ENCODE data around the gene ENC1.

DNA sequence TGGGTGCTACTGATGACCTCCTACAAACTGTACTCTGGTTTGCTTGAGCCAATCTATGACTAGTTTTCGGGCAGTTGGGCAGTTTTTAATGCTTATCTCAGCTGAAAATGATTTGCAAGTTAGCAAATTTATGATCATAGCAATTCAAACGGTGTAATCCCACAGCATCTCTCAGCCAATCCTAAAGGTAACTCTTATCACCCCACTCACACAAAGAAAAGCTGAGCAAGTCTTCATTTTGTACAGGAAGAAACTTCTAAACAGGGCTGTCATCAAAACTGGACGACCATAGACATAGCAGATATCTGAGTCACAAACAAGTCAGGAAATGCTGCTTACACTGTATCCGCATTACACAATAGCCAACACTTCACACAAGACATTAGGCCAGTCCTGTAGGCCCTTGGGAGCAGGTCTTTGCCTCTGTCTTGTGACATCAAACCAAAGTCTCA lies 2.6 kb upstream of the ENC1 start:
- TF ChIP-seq, protein P1, sequence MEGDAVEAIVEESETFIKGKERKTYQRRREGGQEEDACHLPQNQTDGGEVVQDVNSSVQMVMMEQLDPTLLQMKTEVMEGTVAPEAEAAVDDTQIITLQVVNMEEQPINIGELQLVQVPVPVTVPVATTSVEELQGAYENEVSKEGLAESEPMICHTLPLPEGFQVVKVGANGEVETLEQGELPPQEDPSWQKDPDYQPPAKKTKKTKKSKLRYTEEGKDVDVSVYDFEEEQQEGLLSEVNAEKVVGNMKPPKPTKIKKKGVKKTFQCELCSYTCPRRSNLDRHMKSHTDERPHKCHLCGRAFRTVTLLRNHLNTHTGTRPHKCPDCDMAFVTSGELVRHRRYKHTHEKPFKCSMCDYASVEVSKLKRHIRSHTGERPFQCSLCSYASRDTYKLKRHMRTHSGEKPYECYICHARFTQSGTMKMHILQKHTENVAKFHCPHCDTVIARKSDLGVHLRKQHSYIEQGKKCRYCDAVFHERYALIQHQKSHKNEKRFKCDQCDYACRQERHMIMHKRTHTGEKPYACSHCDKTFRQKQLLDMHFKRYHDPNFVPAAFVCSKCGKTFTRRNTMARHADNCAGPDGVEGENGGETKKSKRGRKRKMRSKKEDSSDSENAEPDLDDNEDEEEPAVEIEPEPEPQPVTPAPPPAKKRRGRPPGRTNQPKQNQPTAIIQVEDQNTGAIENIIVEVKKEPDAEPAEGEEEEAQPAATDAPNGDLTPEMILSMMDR (IDR thresholded peaks at IDR 0.05; ENCODE audit: poor library complexity): no peak
- TF ChIP-seq EZH2 (IDR thresholded peaks at IDR 0.05; ENCODE audit: borderline replicate concordance) (no peak), EZH2phosphoT487 (IDR thresholded peaks at IDR 0.05; ENCODE audit: low read depth, severe bottlenecking, unreplicated experiment) (no peak)

All from hepatocyte (in vitro differentiated cells).